ENCODE measurements around the gene MTURN.
"Not testable (repeated sequence)": the region's sequence is repeated elsewhere in the genome, so short reads cannot be mapped to it uniquely, and the experiment has no call there.

MTURN gene

DNA sequence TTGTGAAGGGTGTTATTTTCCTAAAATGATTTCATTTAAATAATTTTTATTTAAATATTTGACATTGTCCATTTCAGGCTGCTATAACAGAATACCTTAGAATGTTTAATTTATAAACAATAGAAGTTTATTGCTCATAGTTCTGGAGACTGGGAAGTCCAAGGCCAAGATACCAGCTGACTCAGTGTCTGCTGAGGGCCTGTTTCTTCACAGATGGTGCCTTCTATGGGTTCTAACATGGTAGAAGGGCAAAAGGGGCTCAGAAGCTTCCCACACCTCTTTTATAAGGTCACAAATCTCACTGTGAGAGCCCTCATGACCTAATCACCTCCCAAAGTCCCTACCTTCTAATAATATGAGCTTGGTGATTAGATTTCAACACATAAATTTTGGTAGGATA lies 50.7 kb downstream of the MTURN start:
- TF ChIP-seq, protein P1, sequence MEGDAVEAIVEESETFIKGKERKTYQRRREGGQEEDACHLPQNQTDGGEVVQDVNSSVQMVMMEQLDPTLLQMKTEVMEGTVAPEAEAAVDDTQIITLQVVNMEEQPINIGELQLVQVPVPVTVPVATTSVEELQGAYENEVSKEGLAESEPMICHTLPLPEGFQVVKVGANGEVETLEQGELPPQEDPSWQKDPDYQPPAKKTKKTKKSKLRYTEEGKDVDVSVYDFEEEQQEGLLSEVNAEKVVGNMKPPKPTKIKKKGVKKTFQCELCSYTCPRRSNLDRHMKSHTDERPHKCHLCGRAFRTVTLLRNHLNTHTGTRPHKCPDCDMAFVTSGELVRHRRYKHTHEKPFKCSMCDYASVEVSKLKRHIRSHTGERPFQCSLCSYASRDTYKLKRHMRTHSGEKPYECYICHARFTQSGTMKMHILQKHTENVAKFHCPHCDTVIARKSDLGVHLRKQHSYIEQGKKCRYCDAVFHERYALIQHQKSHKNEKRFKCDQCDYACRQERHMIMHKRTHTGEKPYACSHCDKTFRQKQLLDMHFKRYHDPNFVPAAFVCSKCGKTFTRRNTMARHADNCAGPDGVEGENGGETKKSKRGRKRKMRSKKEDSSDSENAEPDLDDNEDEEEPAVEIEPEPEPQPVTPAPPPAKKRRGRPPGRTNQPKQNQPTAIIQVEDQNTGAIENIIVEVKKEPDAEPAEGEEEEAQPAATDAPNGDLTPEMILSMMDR (IDR thresholded peaks at IDR 0.05; ENCODE audit: low read depth, low read length, missing control alignments): no peak
- no peak for DNase-seq (ENCODE audit: low read depth)
- in situ Hi-C loops (cut with HindIII; ENCODE audit: low sequenced_read_pairs): no loop called here
- no peak overlapping the region for H3K4me3 ChIP-seq (ENCODE audit: low read depth, low read length)

- DNase-seq (ENCODE audit: low read depth): no peak
- TF ChIP-seq, protein P1 (IDR thresholded peaks at IDR 0.05; ENCODE audit: low read depth, low read length, missing control alignments): no peak
- in situ Hi-C loops (cut with HindIII; ENCODE audit: low sequenced_read_pairs): no loop called here
- no peak overlapping the region for H3K4me3 ChIP-seq (ENCODE audit: low read depth, low read length)
Measured at GRCh38 chr7:30186725-30187124, 51.9 kb downstream of the MTURN start.

DNA sequence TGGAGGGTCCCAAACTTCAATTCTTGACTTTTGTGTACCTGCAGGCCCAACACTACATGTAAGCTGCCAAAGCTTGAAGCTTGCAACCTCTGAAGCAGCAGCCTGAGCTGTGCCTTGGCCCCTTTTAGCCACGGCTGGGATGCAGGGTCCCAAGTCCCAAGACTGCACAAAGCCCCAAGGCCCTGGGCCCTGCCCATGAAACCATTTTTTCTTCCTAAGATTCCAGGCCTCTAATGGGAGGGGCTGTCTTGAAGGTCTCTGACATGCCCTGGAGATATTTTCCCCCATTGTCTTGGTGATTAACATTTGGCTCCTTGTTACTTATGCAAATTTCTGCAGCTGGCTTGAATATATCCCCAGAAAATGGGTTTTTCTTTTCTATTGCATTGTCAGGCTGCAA lies 52.7 kb downstream of the MTURN start:
- in situ Hi-C loops (cut with HindIII; ENCODE audit: low sequenced_read_pairs): no loop called here
- no peak overlapping the region for H3K4me3 ChIP-seq (ENCODE audit: low read depth, low read length)
- TF ChIP-seq, protein P1 (IDR thresholded peaks at IDR 0.05; ENCODE audit: low read depth, low read length, missing control alignments): no peak
- no peak for DNase-seq (ENCODE audit: low read depth)

- in situ Hi-C loops (cut with HindIII; ENCODE audit: low sequenced_read_pairs); H3K4me3 ChIP-seq (ENCODE audit: low read depth, low read length); DNase-seq (ENCODE audit: low read depth): not testable (repeated sequence)
Measured at GRCh38 chr7:30188381-30188780, 53.6 kb downstream of the MTURN start.

DNA sequence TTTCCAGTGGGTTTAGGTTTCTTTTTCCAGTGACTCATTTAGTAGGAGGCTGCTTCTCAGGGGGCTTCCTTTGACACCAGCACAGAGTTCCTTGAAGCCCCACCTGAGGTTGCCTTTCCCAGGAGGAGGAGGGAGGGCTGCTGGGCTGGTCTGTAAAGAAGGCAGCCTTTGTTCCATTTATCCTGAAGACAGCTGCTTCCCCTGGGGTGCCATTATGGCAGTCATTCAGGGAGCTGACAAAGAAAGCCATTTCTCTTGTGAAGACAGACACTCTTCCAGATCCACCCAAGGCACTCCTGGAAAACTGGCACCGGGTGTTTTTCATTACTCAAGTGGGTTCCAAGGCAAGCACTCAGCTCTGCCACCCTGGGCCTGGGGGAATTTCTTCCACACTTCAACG lies 54.0 kb downstream of the MTURN start:
- in situ Hi-C loops (cut with HindIII; ENCODE audit: low sequenced_read_pairs): no loop called here
- TF ChIP-seq, protein P1 (IDR thresholded peaks at IDR 0.05; ENCODE audit: low read depth, low read length, missing control alignments): no peak
- no peak overlapping the region for H3K4me3 ChIP-seq (ENCODE audit: low read depth, low read length)
- DNase-seq (ENCODE audit: low read depth): no peak

GRCh38 chr7:30191809-30192208 lies 57.0 kb downstream of the MTURN start:
- no peak overlapping the region for H3K4me3 ChIP-seq (ENCODE audit: low read depth, low read length)
- TF ChIP-seq, protein P1 (IDR thresholded peaks at IDR 0.05; ENCODE audit: low read depth, low read length, missing control alignments): no peak
- in situ Hi-C loops (cut with HindIII; ENCODE audit: low sequenced_read_pairs): no loop called here
- DNase-seq (ENCODE audit: low read depth): no peak

GRCh38 chr7:30193336-30193943 lies 58.7 kb downstream of the MTURN start:
- no peak overlapping the region for H3K4me3 ChIP-seq (ENCODE audit: low read depth, low read length)
- in situ Hi-C loops (cut with HindIII; ENCODE audit: low sequenced_read_pairs): no loop called here
- no peak for DNase-seq (ENCODE audit: low read depth)
- TF ChIP-seq, protein P1 (IDR thresholded peaks at IDR 0.05; ENCODE audit: low read depth, low read length, missing control alignments): no peak

Data from astrocyte of the cerebellum (primary cell).